Activated T-cell treated with anti-CD3 and anti-CD28 coated beads, Interleukin-2, amount 50 U/mL, for 24 hours (primary cell): ENCODE data around the gene IRS2.
"Not testable (repeated sequence)": the region's sequence is repeated elsewhere in the genome, so short reads cannot be mapped to it uniquely, and the experiment has no call there.

Source experiments
- DNase-seq: peaks from one replicate; pipeline ENCODE4 v3.0.0-alpha.2; 2020
- H3K27ac Mint-ChIP-seq: 2 replicates; pipeline ENCODE4 v1.8.0; 2020; ENCODE audit warnings: mild to moderate bottlenecking, mixed read lengths
- H3K27me3 Mint-ChIP-seq: 2 replicates; pipeline ENCODE4 v1.8.0; 2020; ENCODE audit warnings: mixed read lengths
- H3K36me3 Mint-ChIP-seq: 2 replicates; pipeline ENCODE4 v1.8.0; 2020; ENCODE audit warnings: low read depth, mixed read lengths
- H3K4me1 Mint-ChIP-seq: 2 replicates; pipeline ENCODE4 v1.8.0; 2020; ENCODE audit warnings: low read depth, mixed read lengths
- H3K4me3 Mint-ChIP-seq: 2 replicates; pipeline ENCODE4 v1.8.0; 2020; ENCODE audit warnings: mild to moderate bottlenecking, moderate library complexity, mixed read lengths
- H3K9me3 Mint-ChIP-seq: 2 replicates; pipeline ENCODE4 v1.8.0; 2020; ENCODE audit warnings: mixed read lengths

The IRS2 gene, protein sequence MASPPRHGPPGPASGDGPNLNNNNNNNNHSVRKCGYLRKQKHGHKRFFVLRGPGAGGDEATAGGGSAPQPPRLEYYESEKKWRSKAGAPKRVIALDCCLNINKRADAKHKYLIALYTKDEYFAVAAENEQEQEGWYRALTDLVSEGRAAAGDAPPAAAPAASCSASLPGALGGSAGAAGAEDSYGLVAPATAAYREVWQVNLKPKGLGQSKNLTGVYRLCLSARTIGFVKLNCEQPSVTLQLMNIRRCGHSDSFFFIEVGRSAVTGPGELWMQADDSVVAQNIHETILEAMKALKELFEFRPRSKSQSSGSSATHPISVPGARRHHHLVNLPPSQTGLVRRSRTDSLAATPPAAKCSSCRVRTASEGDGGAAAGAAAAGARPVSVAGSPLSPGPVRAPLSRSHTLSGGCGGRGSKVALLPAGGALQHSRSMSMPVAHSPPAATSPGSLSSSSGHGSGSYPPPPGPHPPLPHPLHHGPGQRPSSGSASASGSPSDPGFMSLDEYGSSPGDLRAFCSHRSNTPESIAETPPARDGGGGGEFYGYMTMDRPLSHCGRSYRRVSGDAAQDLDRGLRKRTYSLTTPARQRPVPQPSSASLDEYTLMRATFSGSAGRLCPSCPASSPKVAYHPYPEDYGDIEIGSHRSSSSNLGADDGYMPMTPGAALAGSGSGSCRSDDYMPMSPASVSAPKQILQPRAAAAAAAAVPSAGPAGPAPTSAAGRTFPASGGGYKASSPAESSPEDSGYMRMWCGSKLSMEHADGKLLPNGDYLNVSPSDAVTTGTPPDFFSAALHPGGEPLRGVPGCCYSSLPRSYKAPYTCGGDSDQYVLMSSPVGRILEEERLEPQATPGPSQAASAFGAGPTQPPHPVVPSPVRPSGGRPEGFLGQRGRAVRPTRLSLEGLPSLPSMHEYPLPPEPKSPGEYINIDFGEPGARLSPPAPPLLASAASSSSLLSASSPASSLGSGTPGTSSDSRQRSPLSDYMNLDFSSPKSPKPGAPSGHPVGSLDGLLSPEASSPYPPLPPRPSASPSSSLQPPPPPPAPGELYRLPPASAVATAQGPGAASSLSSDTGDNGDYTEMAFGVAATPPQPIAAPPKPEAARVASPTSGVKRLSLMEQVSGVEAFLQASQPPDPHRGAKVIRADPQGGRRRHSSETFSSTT (N-terminal part only)

GRCh38 chr13:109786457-109787134, at the start of gene IRS2:
Gene IRS2 (minus strand): TSS chr13:109786583. CDS start chr13:109786053, 530 bp downstream.
- Mint-ChIP-seq H3K4me3 (peak within 1 kb of the TSS; percentile 81), H3K36me3 (peaks cover 4% of the 10 kb centered on the region), H3K9me3 (no peaks in the 10 kb centered on the region), H3K27ac (peak within 1 kb of the TSS; percentile 74), H3K27me3 (peaks cover 14% of the 10 kb centered on the region), H3K4me1 (peaks cover 17% of the 10 kb centered on the region)
- peak; percentile 91 for DNase-seq

DNA sequence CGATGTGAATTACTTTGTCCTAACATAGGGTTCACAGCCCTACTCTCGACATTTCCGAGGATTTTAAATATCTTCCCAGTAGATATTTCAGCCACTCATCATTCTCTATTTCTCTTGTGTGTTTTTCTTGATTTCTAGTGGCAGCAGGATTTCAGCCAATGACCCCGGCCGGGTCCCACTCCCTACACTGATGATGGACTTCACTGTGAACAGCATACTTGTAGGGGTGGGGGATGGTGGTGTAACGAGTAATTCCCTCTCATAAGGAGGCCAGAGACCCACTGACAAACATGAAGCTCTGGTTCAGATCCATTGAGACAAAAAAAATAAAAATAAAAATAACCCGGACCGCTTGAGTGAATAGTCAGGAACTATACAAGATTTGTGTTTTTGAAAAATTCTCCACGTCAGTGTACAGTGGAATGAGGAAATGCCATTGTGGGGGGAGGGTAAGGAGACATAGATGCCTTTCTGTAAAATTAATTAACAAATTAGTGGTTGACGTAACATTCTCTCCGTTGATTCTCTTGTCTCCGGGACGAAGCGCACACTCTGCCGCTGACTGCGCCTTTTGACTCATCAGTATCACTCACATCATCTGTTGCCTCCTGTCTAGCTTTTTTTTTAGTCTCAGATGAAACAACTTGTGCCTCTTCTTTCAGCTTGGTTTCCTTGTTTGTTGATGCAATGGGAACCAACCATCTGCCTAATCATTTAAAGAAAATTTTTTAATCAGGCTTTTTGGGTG, 48.8 kb upstream of the IRS2 start:
- no peaks in the 10 kb centered on the region for H3K9me3 Mint-ChIP-seq
- no peak overlapping the region for H3K4me3 Mint-ChIP-seq
- H3K36me3 Mint-ChIP-seq: no peaks in the 10 kb centered on the region
- H3K27me3 Mint-ChIP-seq: peaks cover 54% of the 10 kb centered on the region
- H3K27ac Mint-ChIP-seq: no peak overlapping the region
- no peak for DNase-seq
- peaks cover 3% of the 10 kb centered on the region for H3K4me1 Mint-ChIP-seq

GRCh38 chr13:109833940-109834339, 47.6 kb upstream of the IRS2 start:
- no peaks in the 10 kb centered on the region for H3K4me1 Mint-ChIP-seq

GRCh38 chr13:109833071-109833470, 46.7 kb upstream of the IRS2 start:
- no peaks in the 10 kb centered on the region for H3K36me3 Mint-ChIP-seq

More at GRCh38 chr13:109833940-109834339, 47.6 kb upstream of the IRS2 start:
- Mint-ChIP-seq H3K27me3 (peaks cover 51% of the 10 kb centered on the region), H3K4me3 (no peak overlapping the region), H3K36me3 (no peaks in the 10 kb centered on the region), H3K9me3 (no peaks in the 10 kb centered on the region), H3K27ac (no peak overlapping the region)
- no peak for DNase-seq

GRCh38 chr13:109828591-109829316, 42.4 kb upstream of the IRS2 start:
- H3K9me3 Mint-ChIP-seq, DNase-seq, H3K4me3 Mint-ChIP-seq, H3K4me1 Mint-ChIP-seq, H3K27ac Mint-ChIP-seq, H3K36me3 Mint-ChIP-seq: not testable (repeated sequence)
- H3K27me3 Mint-ChIP-seq: peaks cover 57% of the 10 kb centered on the region

More at GRCh38 chr13:109833071-109833470, 46.7 kb upstream of the IRS2 start:
- Mint-ChIP-seq H3K4me3 (no peak overlapping the region), H3K4me1 (no peaks in the 10 kb centered on the region), H3K9me3 (no peaks in the 10 kb centered on the region), H3K27ac (no peak overlapping the region), H3K27me3 (peaks cover 49% of the 10 kb centered on the region)
- no peak for DNase-seq

- not testable (repeated sequence) for H3K27ac Mint-ChIP-seq, H3K4me1 Mint-ChIP-seq, H3K36me3 Mint-ChIP-seq, H3K4me3 Mint-ChIP-seq, H3K9me3 Mint-ChIP-seq, DNase-seq
- peaks cover 51% of the 10 kb centered on the region for H3K27me3 Mint-ChIP-seq
Observed at GRCh38 chr13:109823201-109823600, 36.8 kb upstream of the IRS2 start.

DNA sequence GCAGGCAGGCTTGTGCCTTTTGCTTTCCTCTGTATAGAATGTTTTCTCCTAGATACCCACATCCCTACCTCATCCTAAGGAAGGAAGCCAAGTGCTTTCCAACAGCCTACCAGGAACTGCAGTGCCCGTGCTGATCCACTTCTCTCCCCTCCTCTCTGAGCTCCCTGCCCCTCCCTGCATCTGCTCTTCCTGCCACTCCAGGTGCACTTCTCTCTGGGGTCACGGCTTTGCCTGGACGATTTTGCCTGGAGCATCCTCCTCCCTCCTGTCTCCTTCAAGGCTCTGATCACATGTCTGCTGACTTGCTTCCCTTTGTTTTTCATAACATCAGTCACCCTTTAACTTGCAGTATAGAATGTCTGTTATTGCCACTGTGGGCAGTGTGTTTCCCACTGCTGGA, 34.7 kb upstream of the IRS2 start:
- no peaks in the 10 kb centered on the region for H3K36me3 Mint-ChIP-seq
- peaks cover 55% of the 10 kb centered on the region for H3K27me3 Mint-ChIP-seq
- H3K9me3 Mint-ChIP-seq: peaks cover 4% of the 10 kb centered on the region
- no peaks in the 10 kb centered on the region for H3K4me1 Mint-ChIP-seq
- H3K4me3 Mint-ChIP-seq: no peak overlapping the region
- DNase-seq: no peak
- no peak overlapping the region for H3K27ac Mint-ChIP-seq

- H3K4me1 Mint-ChIP-seq: no peaks in the 10 kb centered on the region
- DNase-seq: no peak
- peaks cover 54% of the 10 kb centered on the region for H3K27me3 Mint-ChIP-seq
- H3K9me3 Mint-ChIP-seq: peaks cover 4% of the 10 kb centered on the region
- H3K36me3 Mint-ChIP-seq: no peaks in the 10 kb centered on the region
- no peak overlapping the region for H3K4me3 Mint-ChIP-seq
- no peak overlapping the region for H3K27ac Mint-ChIP-seq
Observed at GRCh38 chr13:109819874-109820273, 33.5 kb upstream of the IRS2 start.

- Mint-ChIP-seq H3K4me1 (no peaks in the 10 kb centered on the region), H3K4me3 (no peak overlapping the region), H3K9me3 (no peaks in the 10 kb centered on the region), H3K36me3 (no peaks in the 10 kb centered on the region), H3K27ac (no peak overlapping the region), H3K27me3 (peaks cover 51% of the 10 kb centered on the region)
- no peak for DNase-seq
Observed at GRCh38 chr13:109818886-109819285, 32.5 kb upstream of the IRS2 start.

DNA sequence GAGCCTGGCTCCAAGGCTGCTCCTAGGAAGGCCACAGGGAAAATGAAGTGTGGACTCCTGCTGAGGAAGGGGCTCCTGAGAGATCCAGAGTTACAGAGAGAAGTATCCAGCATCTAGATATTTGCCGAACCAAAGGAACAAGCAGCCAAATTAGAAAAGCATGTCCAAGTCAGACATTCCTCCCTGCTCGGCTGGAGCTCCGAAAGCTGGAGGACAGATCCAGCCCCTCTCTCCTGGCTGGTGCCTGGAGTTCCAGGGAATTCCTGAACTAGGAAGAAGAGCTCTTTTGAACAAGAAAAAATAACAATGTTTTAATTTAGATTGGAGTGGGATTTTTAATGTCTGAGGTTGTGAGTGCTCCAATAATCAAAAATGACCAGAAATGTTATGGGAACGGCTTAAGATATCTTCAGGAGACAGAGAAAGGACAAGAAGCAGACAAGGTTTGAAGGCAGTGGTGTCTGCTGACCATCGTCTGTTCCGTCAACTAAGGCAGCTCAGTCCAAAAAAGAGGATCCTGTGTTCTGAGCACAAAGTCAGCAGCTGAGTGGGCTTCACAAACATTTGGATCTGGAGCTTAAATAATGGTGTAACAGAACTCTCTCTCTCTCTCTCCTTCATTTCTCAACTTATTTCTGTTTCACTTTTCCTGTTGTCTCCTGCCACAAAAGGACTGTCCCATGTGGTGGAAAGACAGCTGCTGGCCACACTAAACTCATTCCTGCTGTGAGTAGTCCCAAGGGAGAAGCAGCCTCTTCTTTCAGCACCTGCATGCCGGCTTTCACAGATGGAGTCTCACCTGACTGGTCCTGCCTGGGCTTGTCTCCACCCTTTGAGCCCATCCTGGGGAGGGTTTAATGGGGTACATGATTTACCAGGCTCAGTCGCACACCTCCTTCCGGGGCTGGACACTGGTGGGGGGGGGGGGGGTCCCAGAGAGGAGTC, 31.5 kb upstream of the IRS2 start:
- DNase-seq: no peak
- H3K27ac Mint-ChIP-seq: no peak overlapping the region
- no peak overlapping the region for H3K4me3 Mint-ChIP-seq
- no peaks in the 10 kb centered on the region for H3K36me3 Mint-ChIP-seq
- no peaks in the 10 kb centered on the region for H3K9me3 Mint-ChIP-seq
- H3K27me3 Mint-ChIP-seq: peaks cover 52% of the 10 kb centered on the region
- no peaks in the 10 kb centered on the region for H3K4me1 Mint-ChIP-seq

DNA sequence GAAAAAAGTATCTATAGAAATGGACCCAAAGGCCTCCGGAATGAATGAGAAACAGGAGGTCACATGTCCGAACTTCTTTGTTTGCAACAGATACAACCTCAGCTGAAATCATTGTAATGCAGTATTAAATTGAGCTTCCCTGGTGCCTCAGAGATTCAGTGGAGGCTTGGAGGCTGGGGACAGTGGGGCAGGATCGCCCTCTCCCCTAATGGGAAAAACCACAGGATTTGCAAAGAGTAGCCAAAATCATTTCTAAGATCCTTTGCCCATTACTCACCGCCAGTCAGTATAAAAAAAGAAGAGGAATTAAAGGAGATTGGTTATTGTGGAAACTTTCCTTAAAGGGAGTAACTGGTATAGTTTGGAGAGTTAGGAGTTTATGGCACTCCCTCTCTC, 30.4 kb upstream of the IRS2 start:
- no peaks in the 10 kb centered on the region for H3K36me3 Mint-ChIP-seq
- H3K27me3 Mint-ChIP-seq: peaks cover 51% of the 10 kb centered on the region
- no peak overlapping the region for H3K4me3 Mint-ChIP-seq
- no peak for DNase-seq
- no peak overlapping the region for H3K27ac Mint-ChIP-seq
- H3K4me1 Mint-ChIP-seq: no peaks in the 10 kb centered on the region
- no peaks in the 10 kb centered on the region for H3K9me3 Mint-ChIP-seq

- Mint-ChIP-seq H3K4me3 (no peak overlapping the region), H3K36me3 (no peaks in the 10 kb centered on the region), H3K27me3 (peaks cover 53% of the 10 kb centered on the region), H3K27ac (no peak overlapping the region), H3K4me1 (no peaks in the 10 kb centered on the region), H3K9me3 (no peaks in the 10 kb centered on the region)
- no peak for DNase-seq
Observed at GRCh38 chr13:109816112-109816807, 29.9 kb upstream of the IRS2 start.
